Limb (tissue), 2 donors: Measurements from ENCODE around the gene VIM.
A peak's percentile ranks its signal among the peaks of the same experiment; 100 is the strongest.
"Not testable (repeated sequence)": the region's sequence is repeated elsewhere in the genome, so short reads cannot be mapped to it uniquely, and the experiment has no call there.

Experiments used
- DNase-seq, 2 donors: peaks; one replicate each; pipeline ENCODE4 v3.0.0-alpha.2; 2016; ENCODE audit errors: extremely low spot score in 2 of 2

Gene VIM

GRCh38 chr10:17232276-17232960 is 4.4 kb downstream of the VIM start:
- no peak for DNase-seq

- DNase-seq: no peak
Measured at GRCh38 chr10:17233286-17233991, 5.4 kb downstream of the VIM start.

- DNase-seq: no peak
Measured at GRCh38 chr10:17234431-17234945, 6.4 kb downstream of the VIM start.

GRCh38 chr10:17235136-17235535 is 7.1 kb downstream of the VIM start:
- DNase-seq: no peak

GRCh38 chr10:17236468-17237148 is 8.6 kb downstream of the VIM start:
- no peak for DNase-seq

GRCh38 chr10:17237149-17237527 is 9.1 kb downstream of the VIM start:
- no peak for DNase-seq

- DNase-seq: no peak
Measured at GRCh38 chr10:17237915-17238444, 9.9 kb downstream of the VIM start.

GRCh38 chr10:17238445-17239291 is 10.6 kb downstream of the VIM start:
- DNase-seq: peak in 1 of 2 donors; percentile 36

- DNase-seq: no peak
Measured at GRCh38 chr10:17239345-17240085, 11.5 kb downstream of the VIM start.

- DNase-seq: no peak
Measured at GRCh38 chr10:17240096-17240495, 12.1 kb downstream of the VIM start.

GRCh38 chr10:17240616-17241015 is 12.6 kb downstream of the VIM start:
- DNase-seq: no peak

GRCh38 chr10:17241611-17242333 is 13.7 kb downstream of the VIM start:
- DNase-seq: no peak

GRCh38 chr10:17244700-17245365 is 16.8 kb downstream of the VIM start:
- no peak for DNase-seq

- no peak for DNase-seq
Measured at GRCh38 chr10:17247210-17247609, 19.2 kb downstream of the VIM start.

GRCh38 chr10:17248964-17249363 is 20.9 kb downstream of the VIM start:
- DNase-seq: no peak

- no peak for DNase-seq
Measured at GRCh38 chr10:17249820-17250219, 21.8 kb downstream of the VIM start.

- DNase-seq: no peak
Measured at GRCh38 chr10:17250736-17251135, 22.7 kb downstream of the VIM start.

GRCh38 chr10:17254543-17255050 is 26.6 kb downstream of the VIM start:
- DNase-seq: not testable (repeated sequence)

- no peak for DNase-seq
Measured at GRCh38 chr10:17255512-17255911, 27.5 kb downstream of the VIM start.
